Thyroid gland (tissue), 4 donors: ENCODE results near the gene ASF1B. TPM values are rescaled to one million over a fixed set of nuclear protein-coding genes. Genes with fewer than 3 reads are reported as not detected.
A peak's percentile ranks its signal among the peaks of the same experiment; 100 is the strongest.

ENCODE experiments used
- DNase-seq, 2 donors: peaks; one replicate each; pipeline ENCODE4 v3.0.0-alpha.2; 2019
- H3K27ac ChIP-seq, 3 donors: fragments of 200-600 bp; sonication (generic); 1 replicate in 2 of 3; 2 replicates in 1 of 3; pipeline ENCODE4 v1.5.1; 2016 to 2019; ENCODE audit warnings: mild to moderate bottlenecking in 1 of 3, moderate library complexity in 1 of 3
- H3K27me3 ChIP-seq: fragments of 200-600 bp; sonication (generic); one replicate; pipeline ENCODE4 v1.5.1; 2019
- H3K36me3 ChIP-seq, 2 donors: fragments of 200-600 bp; sonication (generic); one replicate each; pipeline ENCODE4 v1.5.1; 2016 to 2019
- H3K4me1 ChIP-seq, 2 donors: fragments of 200-600 bp; sonication (generic); one replicate each; pipeline ENCODE4 v1.5.1; 2017 to 2019
- H3K4me3 ChIP-seq, 3 donors: fragments of 200-600 bp; sonication (generic); replicated peaks in 1 of 3; 1 replicate in 2 of 3; 2 replicates in 1 of 3; pipeline ENCODE4 v1.5.1; 2016; ENCODE audit warnings: mild to moderate bottlenecking in 1 of 3
- H3K9me3 ChIP-seq: fragments of 200-600 bp; sonication (generic); one replicate; pipeline ENCODE4 v1.5.1; 2017
- POLR2A ChIP-seq, 2 donors: fragments of 450-650 bp; IDR thresholded peaks; one replicate each; pipeline ENCODE4 v1.6.1; 2017; ENCODE audit warnings: antibody characterized with exemption in 2 of 2, mild to moderate bottlenecking in 2 of 2, moderate library complexity in 1 of 2
- WGBS, 2 donors: methylation state at CpG; one replicate each; pipeline ENCODE4 v1.1.5; 2017; 5-methylcytosine and 5-hydroxymethylcytosine counted together
- intact Hi-C: fragments of 100-400 bp; cut with DNase I; formaldehyde crosslinking; loops from one replicate; pipeline ENCODE4 v1.15.1; 2023
- total RNA-seq, 4 donors: library from RNA; depleted of rRNA; stranded (reverse); fragments of >200 nt; gene quantifications; one replicate each; pipeline ENCODE4 v1.2.3, GENCODE V29; 2016
- TF ChIP-seq, protein P1 (sequence below), 6 experiments: fragments of 200-600 bp in 3 of 6; fragments of 450-650 bp in 3 of 6; sonication (generic) in 3 of 6; IDR thresholded peaks; one replicate each; pipeline ENCODE4 v1.5.1; 2016 to 2019; ENCODE audit warnings: antibody characterized with exemption in 6 of 6, mild to moderate bottlenecking in 2 of 6, inconsistent platforms in 1 of 6, moderate library complexity in 1 of 6

Gene ASF1B
- total RNA-seq, 4 donors from 2014 or later: 0.54 to 2.6 (median 0.95) TPM

DNA sequence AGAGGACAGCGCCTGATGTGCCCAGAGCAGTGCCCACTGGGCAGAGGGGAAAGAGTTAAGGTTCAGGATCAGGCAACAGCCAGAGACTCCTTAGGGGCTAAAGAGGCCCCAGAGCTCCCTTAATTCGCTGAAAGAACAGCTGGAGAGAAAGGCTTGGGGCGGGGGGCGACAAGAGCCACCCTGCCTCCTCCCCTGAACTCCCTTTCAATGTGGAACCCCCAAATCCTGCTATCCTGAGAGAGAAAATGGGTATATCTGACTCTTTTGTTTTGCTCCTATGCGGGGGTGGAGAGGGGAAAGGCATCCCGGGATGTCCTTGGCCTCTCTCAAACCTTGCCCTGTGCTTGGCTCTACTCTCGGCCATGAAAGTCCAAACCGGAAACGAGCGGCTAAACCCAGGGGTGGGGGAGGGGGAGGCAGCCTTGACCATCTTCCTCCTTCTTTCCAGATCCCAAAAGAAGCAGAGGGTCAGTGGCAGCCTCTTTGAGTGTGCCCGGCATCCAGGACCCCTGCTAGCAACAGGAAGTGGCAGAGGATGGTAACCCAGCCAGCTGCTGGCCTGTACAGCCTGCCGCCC, 23.5 kb downstream of the ASF1B start:
- no peak overlapping the region for H3K4me3 ChIP-seq
- WGBS, 2 donors: 37 to 50% methylated on average over 9 to 12 of the region's 12 CpGs
- no peaks in the 10 kb centered on the region for H3K27me3 ChIP-seq
- H3K4me1 ChIP-seq: peaks cover 27 to 44% of the 10 kb centered on the region in 2 donors
- no peaks in the 10 kb centered on the region for H3K9me3 ChIP-seq
- peak in 1 of 2 donors; percentile 20 for DNase-seq
- TF ChIP-seq POLR2A (IDR thresholded peaks at IDR 0.05): no peak
- TF ChIP-seq, protein P1, sequence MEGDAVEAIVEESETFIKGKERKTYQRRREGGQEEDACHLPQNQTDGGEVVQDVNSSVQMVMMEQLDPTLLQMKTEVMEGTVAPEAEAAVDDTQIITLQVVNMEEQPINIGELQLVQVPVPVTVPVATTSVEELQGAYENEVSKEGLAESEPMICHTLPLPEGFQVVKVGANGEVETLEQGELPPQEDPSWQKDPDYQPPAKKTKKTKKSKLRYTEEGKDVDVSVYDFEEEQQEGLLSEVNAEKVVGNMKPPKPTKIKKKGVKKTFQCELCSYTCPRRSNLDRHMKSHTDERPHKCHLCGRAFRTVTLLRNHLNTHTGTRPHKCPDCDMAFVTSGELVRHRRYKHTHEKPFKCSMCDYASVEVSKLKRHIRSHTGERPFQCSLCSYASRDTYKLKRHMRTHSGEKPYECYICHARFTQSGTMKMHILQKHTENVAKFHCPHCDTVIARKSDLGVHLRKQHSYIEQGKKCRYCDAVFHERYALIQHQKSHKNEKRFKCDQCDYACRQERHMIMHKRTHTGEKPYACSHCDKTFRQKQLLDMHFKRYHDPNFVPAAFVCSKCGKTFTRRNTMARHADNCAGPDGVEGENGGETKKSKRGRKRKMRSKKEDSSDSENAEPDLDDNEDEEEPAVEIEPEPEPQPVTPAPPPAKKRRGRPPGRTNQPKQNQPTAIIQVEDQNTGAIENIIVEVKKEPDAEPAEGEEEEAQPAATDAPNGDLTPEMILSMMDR (IDR thresholded peaks at IDR 0.05): no peak
- H3K36me3 ChIP-seq: no peaks in the 10 kb centered on the region
- peak overlapping the region; percentile 57 to 76 (median 76) for H3K27ac ChIP-seq
- intact Hi-C loops: no loop called here

- peak overlapping the region; percentile 4 to 76 (median 76) for H3K27ac ChIP-seq
- DNase-seq: no peak
- WGBS, 2 donors: 54 to 68% methylated on average over 9 to 12 of the region's 12 CpGs
- H3K27me3 ChIP-seq: no peaks in the 10 kb centered on the region
- H3K4me1 ChIP-seq: peaks cover 27 to 44% of the 10 kb centered on the region in 2 donors
- intact Hi-C loops: no loop called here
- no peak overlapping the region for H3K4me3 ChIP-seq
- TF ChIP-seq POLR2A (IDR thresholded peaks at IDR 0.05): no peak
- TF ChIP-seq, protein P1 (IDR thresholded peaks at IDR 0.05): no peak
- H3K36me3 ChIP-seq: no peaks in the 10 kb centered on the region
- H3K9me3 ChIP-seq: no peaks in the 10 kb centered on the region
Measured at GRCh38 chr19:14112051-14112808, 24.2 kb downstream of the ASF1B start.

- DNase-seq: no peak
- Histone ChIP-seq H3K4me1 (peaks cover 24 to 41% of the 10 kb centered on the region in 2 donors), H3K4me3 (no peak overlapping the region), H3K9me3 (no peaks in the 10 kb centered on the region), H3K27ac (peak overlapping the region in 1 of 3 donors; percentile 76), H3K27me3 (no peaks in the 10 kb centered on the region), H3K36me3 (peaks cover 0 to 6% of the 10 kb centered on the region in 2 donors)
- no peak for TF ChIP-seq POLR2A (IDR thresholded peaks at IDR 0.05)
- TF ChIP-seq, protein P1 (IDR thresholded peaks at IDR 0.05): no peak
- intact Hi-C loops: no loop called here
- WGBS, 2 donors: 100% methylated on average over 1 of the region's 1 CpG
Measured at GRCh38 chr19:14111486-14111885, 24.9 kb downstream of the ASF1B start.

- Histone ChIP-seq H3K9me3 (no peaks in the 10 kb centered on the region), H3K4me3 (no peak overlapping the region), H3K4me1 (peaks cover 17 to 33% of the 10 kb centered on the region in 2 donors), H3K36me3 (peaks cover 6 to 15% of the 10 kb centered on the region in 2 donors), H3K27me3 (no peaks in the 10 kb centered on the region), H3K27ac (no peak overlapping the region)
- DNase-seq: no peak
- intact Hi-C loops: no loop called here
- WGBS, 2 donors: 62 to 73% methylated on average over 2 of the region's 2 CpGs
- TF ChIP-seq POLR2A (IDR thresholded peaks at IDR 0.05): no peak
- TF ChIP-seq, protein P1 (IDR thresholded peaks at IDR 0.05): no peak
Measured at GRCh38 chr19:14110650-14111049, 25.7 kb downstream of the ASF1B start.
